HG03558 (cell line): ENCODE data around the gene TLR9.

Experiments used
- ATAC-seq: cut with Tn5 transposase; IDR thresholded peaks from one replicate; pipeline ENCODE4 v1.9.1; 2021; ENCODE audit warnings: moderate number of reproducible peaks; ENCODE audit not compliant: unreplicated experiment; ENCODE audit errors: extremely low read depth

TLR9 gene

DNA sequence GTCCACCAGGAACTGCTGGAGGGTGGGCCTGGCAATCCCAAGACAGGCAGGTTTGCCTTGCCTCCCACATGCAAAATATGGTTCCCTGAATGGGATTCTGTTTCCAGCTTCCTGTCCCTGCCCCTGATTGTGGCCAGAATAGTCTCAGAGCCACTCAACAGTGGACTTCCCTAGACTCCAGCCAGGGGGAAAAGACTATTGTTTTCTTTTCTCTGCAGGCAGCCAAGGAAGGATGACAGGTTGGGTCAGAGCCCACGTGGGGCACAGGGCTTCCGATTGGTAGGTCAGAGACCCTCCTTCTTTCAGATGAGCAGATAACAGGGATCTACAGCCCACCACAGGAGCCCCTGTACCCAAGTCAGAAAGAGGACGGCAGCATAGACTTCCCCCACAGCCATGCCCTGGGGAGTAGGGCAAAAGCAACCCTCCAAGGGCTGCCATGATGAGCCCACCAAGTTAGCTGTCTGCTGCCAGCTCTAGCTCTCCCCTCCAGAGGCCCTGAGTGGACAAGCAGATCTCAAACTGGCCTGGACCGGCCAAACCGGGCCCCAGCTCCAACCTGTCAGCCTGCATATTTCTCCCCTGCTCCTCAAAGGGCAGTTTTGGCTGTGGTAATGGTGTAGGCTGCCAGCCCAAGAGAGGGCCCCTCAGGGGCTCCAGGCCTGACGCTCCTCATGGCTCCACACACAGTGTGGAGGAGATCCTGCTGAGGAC, 6.4 kb downstream of the TLR9 start:
- ATAC-seq: no peak

DNA sequence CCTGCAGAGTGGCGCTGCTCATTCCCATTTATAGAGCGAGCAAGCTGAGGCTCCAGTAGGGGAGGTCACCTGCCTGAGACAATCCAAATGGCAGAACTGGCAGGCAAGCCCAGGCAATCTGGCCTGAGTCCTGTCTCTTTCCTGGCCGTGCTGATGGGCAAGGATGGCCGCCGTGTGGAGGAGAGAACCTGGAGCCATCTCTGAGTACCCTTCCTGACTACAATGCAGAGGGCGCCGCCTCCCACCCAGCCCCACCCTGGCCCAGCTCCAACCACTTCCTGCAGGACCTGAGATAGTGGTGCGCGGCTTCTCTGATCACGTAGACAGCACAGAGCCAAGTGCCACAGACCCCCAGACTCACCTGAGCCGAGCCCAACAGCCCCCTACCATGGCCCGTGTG, 7.0 kb downstream of the TLR9 start:
- ATAC-seq: no peak

DNA sequence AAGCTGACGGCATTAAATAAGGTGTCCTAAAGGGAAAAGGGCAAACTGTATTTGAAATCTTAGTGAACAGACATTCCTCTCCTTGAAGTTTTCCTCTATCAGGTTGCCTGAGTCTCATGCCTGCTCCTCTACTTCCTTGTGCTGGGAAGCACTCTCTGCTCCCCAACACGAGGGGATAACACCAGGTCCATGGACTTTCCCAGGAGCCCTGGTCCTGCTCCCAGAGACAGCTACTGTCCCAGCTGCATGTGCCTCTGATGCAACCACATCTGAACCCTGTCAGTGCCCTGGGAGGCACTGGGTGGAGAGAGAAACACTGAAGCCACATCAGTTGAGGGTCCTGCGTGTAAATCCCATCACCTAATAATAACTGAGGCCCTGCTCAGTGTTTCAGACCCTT, 7.4 kb downstream of the TLR9 start:
- no peak for ATAC-seq

DNA sequence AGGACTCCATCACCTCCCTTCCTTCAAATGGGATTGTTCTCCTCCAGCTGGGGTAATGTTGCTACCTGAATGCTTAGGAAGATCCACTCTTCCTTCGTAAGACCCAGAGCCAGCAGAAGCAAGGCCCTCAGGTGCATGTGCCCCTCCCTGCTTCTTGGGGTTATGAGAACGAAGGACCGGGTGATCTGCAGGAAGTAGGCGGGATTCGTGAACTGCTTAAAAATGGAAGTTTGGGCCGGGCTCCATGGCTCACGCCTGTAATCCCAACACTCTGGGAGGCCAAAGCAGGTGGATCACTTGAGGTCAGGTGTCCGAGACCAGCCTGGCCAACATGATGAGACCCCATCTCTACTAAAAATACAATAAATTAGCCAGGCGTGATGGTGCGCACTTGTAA, 8.0 kb downstream of the TLR9 start:
- ATAC-seq: no peak

DNA sequence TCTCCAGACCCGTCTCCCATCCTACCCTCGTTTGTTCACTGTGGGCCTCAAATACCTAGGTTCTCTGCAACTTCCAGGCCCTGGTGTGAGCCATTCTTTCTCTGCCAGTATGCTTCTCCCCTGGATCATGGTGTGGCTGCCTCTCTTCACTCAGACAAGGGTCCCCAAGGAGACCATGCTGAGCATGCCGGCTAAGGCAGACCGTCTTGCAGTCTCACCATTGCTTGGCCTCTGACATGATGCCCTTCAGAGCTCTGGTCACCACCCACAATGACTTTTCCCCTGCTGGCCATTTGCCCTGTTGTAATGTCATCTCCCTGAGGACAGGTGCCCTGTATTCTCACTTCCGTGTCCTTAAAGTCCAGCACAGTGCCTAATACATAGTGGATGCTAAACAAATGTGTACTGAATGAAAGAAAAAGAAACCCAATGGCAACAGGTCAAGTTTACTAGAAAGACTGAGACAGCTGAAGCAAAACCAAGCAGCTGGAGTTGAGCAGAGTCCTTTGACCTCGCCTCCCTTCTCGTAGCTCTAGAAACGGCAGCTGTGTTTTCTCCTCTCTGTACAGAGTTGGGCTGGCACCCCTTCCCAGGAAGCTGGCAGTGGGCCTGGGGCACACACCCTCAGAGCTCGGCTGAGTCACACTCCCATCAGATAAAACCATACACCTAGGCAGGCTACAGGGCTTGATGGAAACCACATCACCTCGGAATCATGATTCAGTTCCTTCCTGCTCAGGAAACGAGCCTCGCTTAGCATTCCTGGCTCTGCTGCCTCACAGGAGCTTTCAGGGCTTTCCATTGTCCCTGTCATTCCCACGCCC, 8.6 kb downstream of the TLR9 start:
- no peak for ATAC-seq

DNA sequence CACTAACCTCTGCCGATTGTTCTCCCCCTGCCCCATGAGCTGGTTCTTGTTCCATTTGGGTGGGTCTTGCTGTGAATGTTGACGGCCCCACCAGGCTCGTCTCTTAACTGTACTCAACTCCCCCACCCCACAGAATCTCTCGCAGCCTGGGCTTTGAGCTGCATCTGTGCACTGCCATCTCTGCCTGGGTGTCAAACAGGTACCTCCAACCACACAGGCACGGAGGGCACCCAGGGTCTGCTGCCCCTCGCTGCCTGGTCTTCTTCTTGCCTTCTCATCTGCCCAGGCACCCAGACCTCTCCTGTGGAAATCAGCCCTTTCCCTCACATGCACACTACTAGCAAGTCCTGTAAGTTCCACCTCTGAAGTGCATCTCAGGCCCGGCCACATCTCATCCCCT, 10.1 kb downstream of the TLR9 start:
- ATAC-seq: no peak

DNA sequence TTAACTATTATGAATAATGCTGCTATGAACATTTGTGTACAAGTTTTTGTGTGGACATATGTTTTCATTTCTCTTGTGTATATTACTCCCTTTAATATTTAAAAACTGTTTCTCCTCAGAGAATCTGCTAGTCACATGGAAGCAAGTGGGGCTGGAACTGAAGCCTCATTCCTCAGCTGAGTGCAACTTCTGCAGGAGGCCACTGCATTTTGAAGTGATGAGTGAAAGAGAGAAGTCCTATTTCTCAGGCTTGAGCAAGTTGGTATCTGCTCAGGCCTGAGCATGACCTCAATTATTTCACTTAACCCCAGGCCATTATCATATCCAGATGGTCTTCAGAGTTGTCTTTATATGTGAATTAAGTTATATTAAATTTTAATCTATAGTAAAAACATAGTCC, 11.5 kb downstream of the TLR9 start:
- ATAC-seq: no peak

DNA sequence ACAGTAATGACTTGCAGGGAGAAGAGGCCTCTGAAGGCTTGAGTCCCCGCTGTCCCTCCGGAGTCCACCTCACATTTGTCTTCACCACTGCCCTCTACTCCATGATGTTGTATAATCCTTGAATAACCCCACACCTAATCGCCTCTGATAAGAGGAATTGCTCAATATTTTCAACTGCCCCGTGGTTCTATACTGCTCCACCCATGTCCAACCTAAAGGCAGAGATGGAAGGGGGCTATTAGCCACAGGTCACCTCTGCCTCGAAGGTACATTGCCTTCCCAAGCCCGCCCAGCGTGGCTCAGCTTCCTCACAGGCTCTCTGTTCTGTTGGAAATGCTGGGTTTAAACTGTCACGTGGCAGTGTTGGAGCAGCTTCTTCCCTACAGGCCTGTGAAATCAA, 12.4 kb downstream of the TLR9 start:
- ATAC-seq: no peak

DNA sequence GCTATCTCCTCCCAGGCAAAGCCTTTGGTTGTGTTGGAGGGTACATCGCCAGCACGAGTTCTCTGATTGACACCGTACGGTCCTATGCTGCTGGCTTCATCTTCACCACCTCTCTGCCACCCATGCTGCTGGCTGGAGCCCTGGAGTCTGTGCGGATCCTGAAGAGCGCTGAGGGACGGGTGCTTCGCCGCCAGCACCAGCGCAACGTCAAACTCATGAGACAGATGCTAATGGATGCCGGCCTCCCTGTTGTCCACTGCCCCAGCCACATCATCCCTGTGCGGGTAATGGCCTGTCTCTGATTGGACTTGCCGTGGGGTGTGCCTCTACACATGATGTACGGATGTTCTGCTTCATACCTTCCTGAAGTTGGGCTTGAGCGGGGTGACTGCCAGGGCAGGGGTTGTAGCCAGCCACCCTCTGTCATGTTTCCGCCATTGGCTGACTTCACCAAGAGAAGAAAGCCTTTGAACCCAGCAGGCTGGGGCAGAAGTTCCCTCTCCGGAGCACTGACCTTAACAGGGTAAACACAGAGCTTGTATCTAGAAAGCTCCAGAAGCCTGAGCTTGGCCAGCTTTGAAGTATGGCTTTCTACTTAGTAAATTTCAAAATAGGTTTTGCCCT, 14.1 kb downstream of the TLR9 start:
- no peak for ATAC-seq

DNA sequence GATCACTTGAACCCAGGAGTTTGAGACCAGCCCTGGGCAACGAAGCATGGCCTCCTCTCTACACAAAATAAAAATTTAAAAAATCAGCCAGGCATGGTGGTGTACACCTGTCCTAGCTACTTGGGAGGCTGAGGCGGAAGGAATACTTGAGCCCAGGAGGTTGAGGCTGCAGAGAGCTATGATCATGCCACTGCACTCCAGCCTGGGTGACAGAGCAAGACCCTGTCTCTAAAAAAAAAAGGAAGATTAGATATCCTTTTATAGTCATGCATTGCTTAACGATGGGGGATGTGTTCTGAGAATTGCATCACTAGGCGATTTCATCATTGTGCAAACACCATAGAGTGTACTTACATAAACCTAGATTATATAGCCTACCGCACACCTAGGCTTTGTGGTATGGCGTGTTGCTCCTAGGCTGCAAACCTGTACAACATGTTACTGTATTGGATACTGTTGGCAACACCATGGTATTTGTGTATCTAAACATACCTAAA, 14.8 kb downstream of the TLR9 start:
- no peak for ATAC-seq

DNA sequence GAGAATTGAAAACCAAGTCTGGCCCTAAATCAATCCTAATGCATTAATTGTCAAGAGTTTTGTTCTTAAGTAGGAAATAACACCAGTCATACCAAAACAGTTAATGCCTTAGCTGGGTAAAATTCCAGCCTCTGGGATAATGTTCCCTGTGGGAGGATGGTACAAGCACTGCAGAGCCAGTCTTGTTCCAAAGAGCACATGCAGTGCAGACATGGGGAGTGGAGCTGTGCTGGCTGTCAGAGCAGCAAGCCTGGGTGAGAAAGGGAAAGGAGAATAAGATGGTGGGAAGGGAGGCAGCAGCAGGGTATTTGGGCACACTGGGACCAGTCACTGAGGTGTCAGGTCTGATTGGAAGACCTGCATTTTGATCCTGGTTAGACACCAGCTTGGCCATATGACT, 15.4 kb downstream of the TLR9 start:
- ATAC-seq: no peak

DNA sequence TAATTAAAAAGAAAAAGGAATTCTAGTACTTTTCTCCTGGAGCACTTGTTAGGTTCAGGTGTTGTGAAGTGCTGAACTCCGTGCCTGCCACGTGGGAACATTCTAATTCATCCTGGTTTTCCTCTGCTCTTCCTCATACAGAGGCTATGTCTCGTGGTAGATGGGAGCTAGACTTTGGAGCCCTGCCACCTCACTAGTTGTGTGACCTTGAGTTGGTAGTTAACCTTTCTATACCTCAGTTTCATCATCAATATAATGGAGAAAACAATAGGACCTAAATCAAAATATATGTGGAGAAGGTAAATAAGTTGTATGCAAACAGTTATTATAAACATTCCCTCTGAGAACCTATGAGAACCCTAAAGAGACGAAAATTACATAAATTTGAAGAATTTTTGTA, 16.9 kb downstream of the TLR9 start:
- ATAC-seq: no peak

DNA sequence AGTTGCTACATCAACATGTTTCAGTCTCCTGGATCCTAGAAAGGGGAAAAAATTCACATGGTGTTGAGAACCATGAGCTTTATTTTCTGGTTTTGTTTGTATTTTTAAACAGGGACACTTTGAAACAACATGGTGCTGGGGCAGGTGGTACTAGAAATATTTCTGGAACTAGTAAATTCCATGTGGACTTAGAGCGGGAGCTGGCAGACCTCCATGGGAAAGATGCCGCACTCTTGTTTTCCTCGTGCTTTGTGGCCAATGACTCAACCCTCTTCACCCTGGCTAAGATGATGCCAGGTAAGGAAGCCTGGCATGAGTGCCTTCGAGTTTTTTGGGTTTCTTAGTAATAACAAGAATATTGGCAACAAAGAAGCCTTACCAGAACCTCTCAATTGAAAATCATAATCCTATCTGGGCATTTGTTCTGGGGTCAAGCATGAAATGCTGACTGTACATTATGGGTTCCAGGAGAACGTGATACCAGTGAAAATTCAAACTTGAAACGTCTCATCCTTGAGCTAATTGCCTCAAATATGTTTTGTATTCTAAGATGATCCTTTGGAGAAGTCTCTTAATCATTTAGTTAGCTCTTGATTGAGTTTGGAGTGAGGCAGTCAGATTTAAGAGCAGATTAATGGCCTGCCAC, 19.6 kb downstream of the TLR9 start:
- no peak for ATAC-seq

DNA sequence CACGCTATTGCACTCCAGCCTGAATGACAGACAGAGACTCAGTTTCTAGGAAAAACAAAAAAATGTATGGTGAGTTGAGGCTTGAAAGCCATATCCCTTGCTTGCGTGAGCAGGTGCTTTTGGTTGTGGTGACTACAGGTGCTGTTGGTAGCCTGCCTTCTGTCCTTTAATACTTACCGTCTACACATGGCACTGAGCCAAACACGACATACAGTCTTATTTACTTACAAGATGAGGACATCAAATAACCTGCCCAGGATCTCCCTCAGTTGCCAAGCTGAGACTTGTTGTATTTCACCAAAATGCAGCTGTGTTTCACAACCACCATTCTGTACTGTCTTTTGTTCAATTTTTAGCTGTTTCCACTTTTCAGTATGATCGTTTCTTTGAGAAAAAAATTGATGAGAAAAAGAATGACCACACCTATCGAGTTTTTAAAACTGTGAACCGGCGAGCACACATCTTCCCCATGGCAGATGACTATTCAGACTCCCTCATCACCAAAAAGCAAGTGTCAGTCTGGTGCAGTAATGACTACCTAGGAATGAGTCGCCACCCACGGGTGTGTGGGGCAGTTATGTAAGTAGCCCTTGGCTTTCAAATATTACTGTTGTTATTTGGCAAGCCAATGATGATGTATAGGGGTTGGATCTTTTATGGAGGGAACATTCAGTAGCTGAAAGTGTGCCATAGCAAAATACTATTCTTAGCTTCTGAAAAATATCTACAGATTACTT, 20.9 kb downstream of the TLR9 start:
- ATAC-seq: no peak

DNA sequence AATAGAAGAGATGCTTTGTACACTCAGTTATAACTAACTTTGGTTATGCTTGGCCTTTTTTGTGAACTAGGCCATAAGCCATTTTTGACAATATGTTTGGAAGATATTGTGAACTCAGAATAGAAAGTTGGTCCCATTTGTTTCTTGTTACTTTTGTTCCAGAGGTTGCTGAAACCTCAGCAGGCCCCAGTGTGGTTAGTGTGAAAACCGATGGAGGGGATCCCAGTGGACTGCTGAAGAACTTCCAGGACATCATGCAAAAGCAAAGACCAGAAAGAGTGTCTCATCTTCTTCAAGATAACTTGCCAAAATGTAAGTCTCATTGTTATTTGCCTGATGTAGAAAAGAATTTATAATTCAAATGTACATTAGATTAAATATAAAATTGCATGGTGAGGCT, 21.7 kb downstream of the TLR9 start:
- no peak for ATAC-seq

DNA sequence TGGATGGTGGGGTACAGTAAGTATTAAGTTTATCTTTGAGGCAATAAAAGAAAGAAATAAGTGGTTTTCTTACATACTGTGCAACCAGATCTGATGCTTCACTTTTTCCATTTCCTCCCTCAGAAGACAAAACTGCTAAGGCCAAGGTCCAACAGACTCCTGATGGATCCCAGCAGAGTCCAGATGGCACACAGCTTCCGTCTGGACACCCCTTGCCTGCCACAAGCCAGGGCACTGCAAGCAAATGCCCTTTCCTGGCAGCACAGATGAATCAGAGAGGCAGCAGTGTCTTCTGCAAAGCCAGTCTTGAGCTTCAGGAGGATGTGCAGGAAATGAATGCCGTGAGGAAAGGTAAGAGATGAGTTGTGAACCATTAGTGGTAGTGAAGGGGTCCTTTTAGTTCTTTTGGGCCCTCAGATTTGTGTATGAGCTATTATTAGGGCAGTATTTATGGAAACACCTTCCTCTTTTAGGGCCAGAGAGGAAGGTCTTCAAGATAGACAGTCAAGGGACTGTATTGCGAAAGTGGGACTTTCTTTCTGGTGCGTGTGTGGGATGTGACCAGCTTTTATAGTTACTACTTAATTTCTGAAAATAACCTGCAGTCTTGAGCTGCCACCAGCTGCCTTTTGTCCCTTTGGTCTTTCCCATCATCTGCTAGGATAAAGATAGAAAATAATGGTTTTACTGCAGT, 22.9 kb downstream of the TLR9 start:
- ATAC-seq: no peak

DNA sequence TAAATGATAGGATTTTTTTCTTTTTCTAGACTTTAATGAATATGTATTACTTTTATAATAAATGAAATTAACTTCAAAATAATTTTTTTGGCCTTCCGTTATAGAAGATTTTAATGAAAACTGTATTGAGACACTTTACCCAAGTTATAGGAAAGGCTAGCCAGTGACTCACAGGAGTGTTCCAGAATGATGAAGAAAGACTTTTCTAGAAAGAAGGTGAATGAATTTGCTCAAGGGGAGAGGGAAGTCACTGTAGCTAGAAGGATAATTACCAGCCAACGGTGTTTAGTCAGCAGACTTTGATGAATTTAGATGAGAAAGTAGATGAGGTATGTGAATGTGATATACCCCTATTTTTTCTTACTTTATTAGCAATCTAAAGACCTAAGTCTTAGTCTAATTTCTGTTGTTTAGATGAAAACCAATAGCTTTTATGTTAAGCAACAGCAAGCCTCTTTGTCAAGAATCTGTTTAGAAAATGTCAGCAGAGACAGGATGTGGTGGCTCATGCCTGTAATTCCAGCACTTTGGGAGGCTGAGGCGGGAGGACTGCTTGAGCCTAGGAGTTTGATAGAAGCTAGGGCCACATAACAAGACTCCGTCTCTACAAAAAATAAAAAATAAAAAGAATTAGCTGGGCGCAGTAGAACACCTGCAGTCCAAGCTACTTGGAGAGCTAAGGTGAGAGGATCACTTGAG, 24.3 kb downstream of the TLR9 start:
- no peak for ATAC-seq

DNA sequence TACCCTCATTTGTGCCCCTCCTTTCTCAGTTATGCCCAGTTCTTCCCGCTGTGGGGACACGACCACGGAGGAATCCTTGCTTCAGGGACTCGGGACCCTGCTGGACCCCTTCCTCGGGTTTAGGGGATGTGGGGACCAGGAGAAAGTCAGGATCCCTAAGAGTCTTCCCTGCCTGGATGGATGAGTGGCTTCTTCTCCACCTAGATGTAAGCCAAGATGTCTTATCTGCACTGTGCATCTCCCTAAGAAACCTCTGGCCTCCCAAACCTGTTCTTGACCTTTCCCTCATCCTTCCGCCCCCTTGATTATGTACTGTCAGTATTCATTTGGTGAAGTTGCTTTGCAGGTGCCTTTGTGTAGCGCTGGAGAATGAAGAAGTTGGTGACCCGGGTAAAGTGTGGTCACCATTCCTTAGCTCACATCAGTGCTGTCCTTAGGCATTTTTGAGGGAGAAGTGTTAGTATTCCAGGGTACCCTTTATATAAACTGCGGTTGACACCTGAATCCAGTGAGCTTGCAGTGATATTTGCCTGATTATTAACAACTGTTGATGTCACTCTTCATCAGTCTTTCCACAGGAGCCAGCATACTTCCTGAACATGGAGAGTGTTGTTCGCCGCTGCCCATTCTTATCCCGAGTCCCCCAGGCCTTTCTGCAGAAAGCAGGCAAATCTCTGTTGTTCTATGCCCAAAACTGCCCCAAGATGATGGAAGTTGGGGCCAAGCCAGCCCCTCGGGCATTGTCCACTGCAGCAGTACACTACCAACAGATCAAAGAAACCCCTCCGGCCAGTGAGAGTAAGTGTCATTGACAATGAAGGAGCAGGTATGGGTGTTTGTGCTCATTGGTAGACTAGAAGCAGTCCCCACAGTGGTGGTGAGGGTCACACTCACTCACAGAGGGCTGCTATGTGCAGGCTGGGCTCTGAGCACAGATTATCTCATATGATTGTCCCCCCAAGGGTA, 26.5 kb downstream of the TLR9 start:
- no peak for ATAC-seq
